ENCODE measurements around the gene CRYL1.

The CRYL1 gene

DNA sequence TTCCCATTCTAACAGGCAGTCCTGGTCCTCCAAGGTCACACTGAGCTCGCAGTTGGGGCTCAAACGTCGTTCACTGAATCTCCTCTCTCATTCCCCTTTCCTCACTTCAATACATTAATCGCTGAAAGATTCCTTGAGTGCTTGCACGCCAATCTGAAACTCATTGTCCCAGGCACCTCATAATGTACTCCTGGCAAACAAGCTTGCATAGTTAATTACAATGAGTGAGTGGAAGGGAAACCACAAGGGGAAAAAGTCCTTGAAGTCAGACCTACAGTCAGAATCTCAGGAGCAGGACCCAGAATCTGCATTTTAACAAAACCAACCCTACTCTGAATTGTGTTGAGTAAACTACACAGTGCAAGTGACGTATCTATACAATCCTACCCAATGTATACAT is 86.9 kb downstream of the CRYL1 start:
- no peak for TF ChIP-seq ZBTB7A (IDR thresholded peaks at IDR 0.05; ENCODE audit: low read depth)
- TF ChIP-seq TEAD4 (IDR thresholded peaks at IDR 0.05), result no peak
- no peak for TF ChIP-seq TAF1 (IDR thresholded peaks at IDR 0.05; ENCODE audit: low read depth)
- no peak for TF ChIP-seq EGR1 (IDR thresholded peaks at IDR 0.05)
- TF ChIP-seq, protein P1, sequence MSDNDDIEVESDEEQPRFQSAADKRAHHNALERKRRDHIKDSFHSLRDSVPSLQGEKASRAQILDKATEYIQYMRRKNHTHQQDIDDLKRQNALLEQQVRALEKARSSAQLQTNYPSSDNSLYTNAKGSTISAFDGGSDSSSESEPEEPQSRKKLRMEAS (IDR thresholded peaks at IDR 0.05), result no peak

- TF ChIP-seq YY1 (IDR thresholded peaks at IDR 0.05; ENCODE audit: low read depth), result no peak
- TF ChIP-seq, protein P2, sequence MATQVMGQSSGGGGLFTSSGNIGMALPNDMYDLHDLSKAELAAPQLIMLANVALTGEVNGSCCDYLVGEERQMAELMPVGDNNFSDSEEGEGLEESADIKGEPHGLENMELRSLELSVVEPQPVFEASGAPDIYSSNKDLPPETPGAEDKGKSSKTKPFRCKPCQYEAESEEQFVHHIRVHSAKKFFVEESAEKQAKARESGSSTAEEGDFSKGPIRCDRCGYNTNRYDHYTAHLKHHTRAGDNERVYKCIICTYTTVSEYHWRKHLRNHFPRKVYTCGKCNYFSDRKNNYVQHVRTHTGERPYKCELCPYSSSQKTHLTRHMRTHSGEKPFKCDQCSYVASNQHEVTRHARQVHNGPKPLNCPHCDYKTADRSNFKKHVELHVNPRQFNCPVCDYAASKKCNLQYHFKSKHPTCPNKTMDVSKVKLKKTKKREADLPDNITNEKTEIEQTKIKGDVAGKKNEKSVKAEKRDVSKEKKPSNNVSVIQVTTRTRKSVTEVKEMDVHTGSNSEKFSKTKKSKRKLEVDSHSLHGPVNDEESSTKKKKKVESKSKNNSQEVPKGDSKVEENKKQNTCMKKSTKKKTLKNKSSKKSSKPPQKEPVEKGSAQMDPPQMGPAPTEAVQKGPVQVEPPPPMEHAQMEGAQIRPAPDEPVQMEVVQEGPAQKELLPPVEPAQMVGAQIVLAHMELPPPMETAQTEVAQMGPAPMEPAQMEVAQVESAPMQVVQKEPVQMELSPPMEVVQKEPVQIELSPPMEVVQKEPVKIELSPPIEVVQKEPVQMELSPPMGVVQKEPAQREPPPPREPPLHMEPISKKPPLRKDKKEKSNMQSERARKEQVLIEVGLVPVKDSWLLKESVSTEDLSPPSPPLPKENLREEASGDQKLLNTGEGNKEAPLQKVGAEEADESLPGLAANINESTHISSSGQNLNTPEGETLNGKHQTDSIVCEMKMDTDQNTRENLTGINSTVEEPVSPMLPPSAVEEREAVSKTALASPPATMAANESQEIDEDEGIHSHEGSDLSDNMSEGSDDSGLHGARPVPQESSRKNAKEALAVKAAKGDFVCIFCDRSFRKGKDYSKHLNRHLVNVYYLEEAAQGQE (IDR thresholded peaks at IDR 0.05; ENCODE audit: low read depth), result no peak
- no peak for TF ChIP-seq EP300 (IDR thresholded peaks at IDR 0.05; ENCODE audit: borderline replicate concordance)
- no peak for TF ChIP-seq ZBTB7A (IDR thresholded peaks at IDR 0.05; ENCODE audit: low read depth)
- no peak for TF ChIP-seq NFIC (IDR thresholded peaks at IDR 0.05)
- no peak for TF ChIP-seq EGR1 (IDR thresholded peaks at IDR 0.05)
- TF ChIP-seq CEBPB (IDR thresholded peaks at IDR 0.05), result no peak
- no peak for TF ChIP-seq TCF12 (IDR thresholded peaks at IDR 0.05; ENCODE audit: low read depth)
- TF ChIP-seq RAD21 (IDR thresholded peaks at IDR 0.05; ENCODE audit: low read depth), result no peak
- no peak for TF ChIP-seq TAF1 (IDR thresholded peaks at IDR 0.05; ENCODE audit: low read depth)
- TF ChIP-seq TEAD4 (IDR thresholded peaks at IDR 0.05), result no peak
- TF ChIP-seq, protein P1 (IDR thresholded peaks at IDR 0.05), result no peak
- TF ChIP-seq, protein P3, sequence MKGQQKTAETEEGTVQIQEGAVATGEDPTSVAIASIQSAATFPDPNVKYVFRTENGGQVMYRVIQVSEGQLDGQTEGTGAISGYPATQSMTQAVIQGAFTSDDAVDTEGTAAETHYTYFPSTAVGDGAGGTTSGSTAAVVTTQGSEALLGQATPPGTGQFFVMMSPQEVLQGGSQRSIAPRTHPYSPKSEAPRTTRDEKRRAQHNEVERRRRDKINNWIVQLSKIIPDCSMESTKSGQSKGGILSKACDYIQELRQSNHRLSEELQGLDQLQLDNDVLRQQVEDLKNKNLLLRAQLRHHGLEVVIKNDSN (IDR thresholded peaks at IDR 0.05), result no peak
- no peak for TF ChIP-seq FOXM1 (IDR thresholded peaks at IDR 0.05; ENCODE audit: borderline replicate concordance, low read depth)
Measured at GRCh38 chr13:20436505-20436904, 89.2 kb downstream of the CRYL1 start.

DNA sequence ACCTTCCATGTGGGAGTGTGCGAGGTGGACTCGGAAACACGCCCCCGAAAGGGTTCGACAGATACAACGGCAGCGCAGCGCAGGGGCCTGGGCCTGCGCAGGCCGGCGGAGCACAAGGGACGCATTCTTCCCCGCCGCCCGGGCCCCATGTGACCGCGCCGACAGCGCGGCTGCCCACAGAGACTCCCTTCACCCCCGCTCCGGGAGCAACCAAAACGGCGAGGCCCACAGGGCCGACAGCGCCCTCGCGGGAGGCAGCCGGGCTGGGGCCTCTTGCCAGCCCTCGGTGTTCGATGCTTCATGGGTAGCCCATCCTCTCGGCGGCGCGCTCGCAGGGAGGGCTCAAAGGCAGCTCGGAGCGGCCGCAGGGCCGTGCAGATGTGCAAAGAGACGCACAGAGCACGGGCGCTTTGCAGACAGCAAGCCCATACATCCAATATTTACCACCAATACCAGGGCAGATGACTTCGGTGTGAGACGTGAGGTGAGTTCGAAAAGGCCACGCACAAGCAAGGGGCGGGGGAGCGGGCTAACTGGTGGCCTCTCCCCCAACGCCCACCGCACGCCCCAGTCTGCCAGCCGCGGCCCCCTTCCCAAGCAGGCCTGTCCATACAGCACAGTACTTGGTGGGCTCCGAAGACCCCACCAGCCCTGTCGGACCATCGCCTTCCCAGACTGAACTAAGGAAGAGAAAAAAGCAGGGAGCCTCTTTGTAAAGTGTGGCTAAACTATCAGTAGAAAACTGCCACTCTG is 89.9 kb downstream of the CRYL1 start:
- TF ChIP-seq EP300 (IDR thresholded peaks at IDR 0.05; ENCODE audit: borderline replicate concordance) (no peak), TAF1 (IDR thresholded peaks at IDR 0.05; ENCODE audit: low read depth) (no peak), FOXM1 (IDR thresholded peaks at IDR 0.05; ENCODE audit: borderline replicate concordance, low read depth) (no peak), NFIC (IDR thresholded peaks at IDR 0.05) (no peak), TEAD4 (IDR thresholded peaks at IDR 0.05) (no peak), EGR1 (IDR thresholded peaks at IDR 0.05) (no peak), CEBPB (IDR thresholded peaks at IDR 0.05) (no peak), ZBTB7A (IDR thresholded peaks at IDR 0.05; ENCODE audit: low read depth) (no peak), YY1 (IDR thresholded peaks at IDR 0.05; ENCODE audit: low read depth) (no peak)
- TF ChIP-seq, protein P3 (IDR thresholded peaks at IDR 0.05), result no peak

- TF ChIP-seq FOXM1 (IDR thresholded peaks at IDR 0.05; ENCODE audit: borderline replicate concordance, low read depth), result no peak
- no peak for TF ChIP-seq TEAD4 (IDR thresholded peaks at IDR 0.05)
- no peak for TF ChIP-seq EP300 (IDR thresholded peaks at IDR 0.05; ENCODE audit: borderline replicate concordance)
- no peak for TF ChIP-seq ZBTB7A (IDR thresholded peaks at IDR 0.05; ENCODE audit: low read depth)
- no peak for TF ChIP-seq TAF1 (IDR thresholded peaks at IDR 0.05; ENCODE audit: low read depth)
- TF ChIP-seq, protein P1 (IDR thresholded peaks at IDR 0.05), result no peak
- no peak for TF ChIP-seq NFIC (IDR thresholded peaks at IDR 0.05)
- TF ChIP-seq, protein P2 (IDR thresholded peaks at IDR 0.05; ENCODE audit: low read depth), result no peak
- TF ChIP-seq, protein P3 (IDR thresholded peaks at IDR 0.05), result no peak
- TF ChIP-seq CEBPB (IDR thresholded peaks at IDR 0.05), result no peak
- no peak for TF ChIP-seq EGR1 (IDR thresholded peaks at IDR 0.05)
- TF ChIP-seq TCF12 (IDR thresholded peaks at IDR 0.05; ENCODE audit: low read depth), result no peak
- no peak for TF ChIP-seq RAD21 (IDR thresholded peaks at IDR 0.05; ENCODE audit: low read depth)
- no peak for TF ChIP-seq CREB1 (IDR thresholded peaks at IDR 0.05; ENCODE audit: low read depth)
- TF ChIP-seq YY1 (IDR thresholded peaks at IDR 0.05; ENCODE audit: low read depth), result no peak
Measured at GRCh38 chr13:20431687-20432384, 93.8 kb downstream of the CRYL1 start.
